ENCODE results near the gene MYOZ3. TPM values are rescaled to one million over a fixed set of nuclear protein-coding genes. Genes with fewer than 3 reads are reported as not detected.
A peak's percentile ranks its signal among the peaks of the same experiment; 100 is the strongest.

Gene MYOZ3
- total RNA-seq, 1 experiment from 2014 or later = 0.10 TPM

GRCh38 chr5:150644058-150644457, 17.0 kb upstream of the MYOZ3 start:
- Histone ChIP-seq H3K9ac (ENCODE audit: low read length) (no peak overlapping the region), H2AFZ (ENCODE audit: low read depth, low read length, poor library complexity, severe bottlenecking) (no peak overlapping the region), H3K36me3 (ENCODE audit: control insufficient read depth in 1 of 2, insufficient read depth in 2 of 2, low read length in 2 of 2) (no peaks in the 10 kb centered on the region), H3K79me2 (ENCODE audit: insufficient read depth, low read length) (no peaks in the 10 kb centered on the region), H3K27me3 (ENCODE audit: insufficient read depth, low read length) (no peaks in the 10 kb centered on the region), H3K27ac (ENCODE audit: low read depth, low read length) (no peak overlapping the region), H3K9me3 (ENCODE audit: control insufficient read depth in 1 of 2, insufficient read depth in 1 of 2, low read depth in 1 of 2, low read length in 2 of 2) (no peaks in the 10 kb centered on the region), H3K4me1 (ENCODE audit: control insufficient read depth in 1 of 2, insufficient read depth in 2 of 2, low read length in 2 of 2) (peaks cover 52 to 65% of the 10 kb centered on the region in 2 experiments), H4K20me1 (ENCODE audit: insufficient read depth) (no peaks in the 10 kb centered on the region), H3K4me3 (replicated peaks in 1 of 2; ENCODE audit: low read depth in 1 of 2, low read length in 2 of 2) (no peak overlapping the region; a peak in 1 of 4 replicates), H3K9me2 (ENCODE audit: insufficient read depth) (no peaks in the 10 kb centered on the region), H3K4me2 (ENCODE audit: low read length) (peak overlapping the region; percentile 44)
- ChIA-PET RAD21 (ENCODE audit: low non-redundant PET in 1 of 2, low total read pairs in 2 of 2, uncharacterized antibody in 2 of 2, unreplicated experiment in 2 of 2) (no interaction called here), POLR2A (no interaction called here), CTCF (interaction anchor here (0.7 to 0.9 kb wide), 2 partner anchors 13 to 25 kb away, joined by 3 to 4 read pairs; no protein-coding TSS in a partner anchor)
- BruUV-seq (replicated peaks) = no TSS peak
- TF ChIP-seq SRF (IDR thresholded peaks at IDR 0.05; ENCODE audit: low read depth) (no peak), ZFX (IDR thresholded peaks at IDR 0.05) (no peak), EZH2phosphoT487 (IDR thresholded peaks at IDR 0.05; ENCODE audit: borderline replicate concordance) (no peak), JUND (IDR thresholded peaks at IDR 0.05) (no peak), ELF1 (IDR thresholded peaks at IDR 0.05; ENCODE audit: borderline replicate concordance, low read depth) (no peak), ZBTB33 (IDR thresholded peaks at IDR 0.05; ENCODE audit: extremely low read depth, insufficient replicate concordance, low read length) (no peak), MAX (IDR thresholded peaks at IDR 0.05) (no peak), FOSL1 (IDR thresholded peaks at IDR 0.05; ENCODE audit: low read depth) (no peak), EZH2 (IDR thresholded peaks at IDR 0.05) (no peak), REST (IDR thresholded peaks at IDR 0.05; ENCODE audit: low read depth) (no peak), SIN3A (IDR thresholded peaks at IDR 0.05; ENCODE audit: low read depth) (no peak), RAD21 (IDR thresholded peaks at IDR 0.05; ENCODE audit: low read depth) (no peak), ATF3 (IDR thresholded peaks at IDR 0.05) (no peak), SP1 (IDR thresholded peaks at IDR 0.05; ENCODE audit: low read depth) (no peak), POLR2AphosphoS5 (IDR thresholded peaks at IDR 0.05; ENCODE audit: low read depth, low read length) (no peak), POLR2A (IDR thresholded peaks at IDR 0.05; ENCODE audit: borderline replicate concordance, extremely low read depth, insufficient read depth, insufficient read length) (no peak), CTCF (IDR thresholded peaks at IDR 0.05 in 2 of 3, conservative IDR thresholded peaks at IDR 0.05 in 1 of 3; ENCODE audit: borderline replicate concordance in 1 of 3, insufficient read depth in 1 of 3, low read depth in 2 of 3, low read length in 2 of 3) (no peak), CBX3 (IDR thresholded peaks at IDR 0.05; ENCODE audit: low read depth) (no peak), EGR1 (IDR thresholded peaks at IDR 0.05; ENCODE audit: low read depth) (no peak), YY1 (IDR thresholded peaks at IDR 0.05; ENCODE audit: extremely low read depth, insufficient replicate concordance, low read depth, low read length) (no peak)
- intact Hi-C loops (cut with micrococcal nuclease) = no loop called here
- no peak for ATAC-seq
- DNase-seq (ENCODE audit: low read depth, low spot score) = no peak

Data from HCT116 (cell line).